OCI-LY1 (cell line): ENCODE results near the gene MAPK8IP1.

Experiments used
- CTCF ChIP-seq: fragments of 200-600 bp; sonication (generic), shearing (Covaris generic); IDR thresholded peaks from 2 replicates; pipeline ENCODE4 v1.5.1; 2017; ENCODE audit warnings: mild to moderate bottlenecking, antibody characterized with exemption, low read length, moderate library complexity, mixed read lengths
- EZH2 ChIP-seq: fragments of 200-600 bp; sonication (generic), shearing (Covaris generic); IDR thresholded peaks from 2 replicates; pipeline ENCODE4 v1.8.0; 2017; ENCODE audit warnings: borderline replicate concordance, mixed run types, mild to moderate bottlenecking, antibody characterized with exemption, low read length, moderate library complexity, mixed read lengths

DNA sequence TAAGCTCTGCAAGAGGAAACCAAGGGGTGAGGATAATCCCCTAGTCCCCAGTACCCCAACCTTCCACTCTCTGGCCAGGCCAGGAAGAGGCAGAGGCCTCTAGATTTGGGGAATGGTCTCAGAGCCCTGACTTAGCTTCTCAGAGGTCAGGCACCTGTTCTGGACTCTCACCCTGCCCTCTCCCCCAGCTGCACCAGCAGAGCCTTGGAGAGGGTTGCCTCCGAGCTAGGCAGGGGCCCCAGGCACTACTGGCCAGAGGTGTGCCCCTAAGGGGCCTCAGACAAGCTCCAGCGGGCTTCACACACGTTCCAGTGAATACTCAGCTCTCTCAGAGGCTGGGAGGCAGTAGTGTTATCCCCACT, 13.6 kb downstream of the MAPK8IP1 start:
- TF ChIP-seq CTCF (no peak), EZH2 (no peak)
